DOHH2 (cell line): ENCODE data around the gene NEURL3.
A peak's percentile ranks its signal among the peaks of the same experiment; 100 is the strongest.

Experiments used
- H3F3A ChIP-seq: fragments of 200-600 bp; sonication (generic), shearing (Covaris generic); 2 replicates; pipeline ENCODE4 v1.6.0; 2016; ENCODE audit warnings: antibody characterized with exemption, mild to moderate bottlenecking; ENCODE audit not compliant: control insufficient read depth, insufficient read depth
- H3K27ac ChIP-seq: fragments of 200-600 bp; sonication (generic); 2 replicates; pipeline ENCODE4 v1.5.1; 2014; ENCODE audit warnings: low read depth, mild to moderate bottlenecking, low read length, moderate library complexity
- H3K27me3 ChIP-seq: fragments of 200-600 bp; sonication (generic); 2 replicates; pipeline ENCODE4 v1.6.1; 2014; ENCODE audit warnings: mild to moderate bottlenecking, low read length, mixed read lengths; ENCODE audit not compliant: control insufficient read depth
- H3K36me3 ChIP-seq: fragments of 200-600 bp; sonication (generic); 2 replicates; pipeline ENCODE4 v1.6.1; 2014; ENCODE audit warnings: mild to moderate bottlenecking, low read length, moderate library complexity, mixed read lengths; ENCODE audit not compliant: control insufficient read depth
- H3K4me1 ChIP-seq: fragments of 200-600 bp; sonication (generic); 2 replicates; pipeline ENCODE4 v1.6.1; 2014; ENCODE audit warnings: mild to moderate bottlenecking, low read length, mixed read lengths; ENCODE audit not compliant: control insufficient read depth
- H3K4me2 ChIP-seq: fragments of 200-600 bp; sonication (generic); 2 replicates; pipeline ENCODE4 v1.6.0; 2014; ENCODE audit warnings: mild to moderate bottlenecking, low read length, moderate library complexity
- H3K4me3 ChIP-seq: fragments of 200-600 bp; sonication (generic); 2 replicates; pipeline ENCODE4 v1.5.1; 2014; ENCODE audit warnings: mild to moderate bottlenecking, low read length, mixed read lengths
- H3K79me2 ChIP-seq: fragments of 200-600 bp; sonication (generic); 2 replicates; pipeline ENCODE4 v1.6.1; 2014; ENCODE audit warnings: mild to moderate bottlenecking, low read length, mixed read lengths; ENCODE audit not compliant: control insufficient read depth
- H3K9me2 ChIP-seq: fragments of 200-600 bp; sonication (generic); replicated peaks from 2 replicates; pipeline ENCODE4 v1.6.1; 2014; ENCODE audit warnings: mild to moderate bottlenecking, low read length, mixed read lengths; ENCODE audit not compliant: control insufficient read depth
- H3K9me3 ChIP-seq: fragments of 200-600 bp; sonication (generic); 2 replicates; pipeline ENCODE4 v1.6.1; 2014; ENCODE audit warnings: antibody characterized with exemption, low read length, mixed read lengths; ENCODE audit not compliant: control insufficient read depth, insufficient read depth
- H4K20me1 ChIP-seq: fragments of 200-600 bp; sonication (generic); 2 replicates; pipeline ENCODE4 v1.6.0; 2014; ENCODE audit warnings: low read depth, mild to moderate bottlenecking, antibody characterized with exemption, low read length, moderate library complexity; ENCODE audit not compliant: control insufficient read depth, insufficient read depth
- CTCF ChIP-seq: fragments of 200-600 bp; sonication (generic); IDR thresholded peaks from one replicate; pipeline ENCODE4 v1.5.1; 2014; ENCODE audit warnings: antibody characterized with exemption, mild to moderate bottlenecking, low read depth, low read length; ENCODE audit not compliant: poor library complexity, severe bottlenecking
- EZH2phosphoT487 ChIP-seq: fragments of 200-600 bp; sonication (generic); IDR thresholded peaks from 2 replicates; pipeline ENCODE4 v1.6.1; 2017; ENCODE audit warnings: borderline replicate concordance, mild to moderate bottlenecking, antibody characterized with exemption, low read length, moderate library complexity, mixed read lengths

The NEURL3 gene

GRCh38 chr2:96510931-96511595 lies 5.9 kb upstream of the NEURL3 start:
- no peak for TF ChIP-seq EZH2phosphoT487
- TF ChIP-seq CTCF = no peak
- no peak overlapping the region for H3K27ac ChIP-seq
- no peaks in the 10 kb centered on the region for H3K79me2 ChIP-seq
- H3K4me1 ChIP-seq = peaks cover 20% of the 10 kb centered on the region
- no peaks in the 10 kb centered on the region for H3K9me3 ChIP-seq
- no peaks in the 10 kb centered on the region for H3K9me2 ChIP-seq
- H3K4me3 ChIP-seq = no peak overlapping the region
- H4K20me1 ChIP-seq = no peaks in the 10 kb centered on the region
- H3K36me3 ChIP-seq = no peaks in the 10 kb centered on the region
- peaks cover 15% of the 10 kb centered on the region for H3K27me3 ChIP-seq
- H3F3A ChIP-seq = no peaks in the 10 kb centered on the region
- H3K4me2 ChIP-seq = no peak overlapping the region

GRCh38 chr2:96509847-96510230 lies 4.7 kb upstream of the NEURL3 start:
- Histone ChIP-seq H3K9me3 (no peaks in the 10 kb centered on the region), H3K27ac (no peak overlapping the region), H3K4me3 (peak overlapping the region; percentile 37), H4K20me1 (no peaks in the 10 kb centered on the region), H3K4me2 (peak overlapping the region; percentile 61), H3K79me2 (no peaks in the 10 kb centered on the region), H3K9me2 (no peaks in the 10 kb centered on the region), H3K4me1 (peaks cover 20% of the 10 kb centered on the region), H3F3A (no peaks in the 10 kb centered on the region), H3K27me3 (peaks cover 22% of the 10 kb centered on the region), H3K36me3 (no peaks in the 10 kb centered on the region)
- TF ChIP-seq EZH2phosphoT487 = no peak
- no peak for TF ChIP-seq CTCF

GRCh38 chr2:96509114-96509846 lies 4.1 kb upstream of the NEURL3 start:
- H3K4me3 ChIP-seq = peak overlapping the region; percentile 37

More at GRCh38 chr2:96509114-96509846, 4.1 kb upstream of the NEURL3 start:
- TF ChIP-seq EZH2phosphoT487 = no peak
- TF ChIP-seq CTCF = peak; percentile 93
- H3K4me2 ChIP-seq = peak overlapping the region; percentile 61
- H3K79me2 ChIP-seq = no peaks in the 10 kb centered on the region
- H3K27ac ChIP-seq = no peak overlapping the region
- H4K20me1 ChIP-seq = no peaks in the 10 kb centered on the region
- H3K9me3 ChIP-seq = no peaks in the 10 kb centered on the region
- H3K4me1 ChIP-seq = peaks cover 20% of the 10 kb centered on the region
- no peaks in the 10 kb centered on the region for H3K36me3 ChIP-seq
- H3K9me2 ChIP-seq = no peaks in the 10 kb centered on the region
- H3K27me3 ChIP-seq = peaks cover 23% of the 10 kb centered on the region
- no peaks in the 10 kb centered on the region for H3F3A ChIP-seq
